Esophagus (tissue), 2 donors: ENCODE results near the gene AQP6. TPM values are rescaled to one million over a fixed set of nuclear protein-coding genes. Genes with fewer than 3 reads are reported as not detected.

ENCODE experiments used
- H3K27ac ChIP-seq, 2 donors: one replicate each; pipeline ENCODE4 v1.5.1; 2013; ENCODE audit warnings: low read depth in 2 of 2, mild to moderate bottlenecking in 2 of 2, inconsistent platforms in 1 of 2, low read length in 1 of 2, moderate library complexity in 1 of 2
- H3K27me3 ChIP-seq, 2 donors: one replicate each; pipeline ENCODE4 v1.6.1; 2013; ENCODE audit warnings: low read length in 2 of 2, control low read depth in 1 of 2, mild to moderate bottlenecking in 1 of 2; ENCODE audit not compliant: insufficient read depth in 2 of 2, control insufficient read depth in 1 of 2
- H3K36me3 ChIP-seq, 2 donors: one replicate each; pipeline ENCODE4 v1.6.1; 2013; ENCODE audit warnings: low read length in 1 of 2; ENCODE audit not compliant: control insufficient read depth in 2 of 2, insufficient read depth in 2 of 2
- H3K4me1 ChIP-seq, 2 donors: one replicate each; pipeline ENCODE4 v1.6.1; 2013; ENCODE audit warnings: low read length in 1 of 2; ENCODE audit not compliant: control insufficient read depth in 2 of 2, insufficient read depth in 2 of 2
- H3K4me3 ChIP-seq, 2 donors: one replicate each; pipeline ENCODE4 v1.5.1; 2013; ENCODE audit warnings: low read length in 2 of 2, mild to moderate bottlenecking in 2 of 2, low read depth in 1 of 2, moderate library complexity in 1 of 2
- H3K9me3 ChIP-seq, 2 donors: one replicate each; pipeline ENCODE4 v1.6.1; 2013; ENCODE audit warnings: mild to moderate bottlenecking in 2 of 2, low read depth in 1 of 2, low read length in 1 of 2, moderate library complexity in 1 of 2; ENCODE audit not compliant: control insufficient read depth in 2 of 2, insufficient read depth in 1 of 2
- WGBS, 2 donors: extraction: QIAGEN DNeasy Blood & Tissue Kit; methylation state at CpG; one replicate each; pipeline ENCODE4 v1.1.7; 2013; 5-methylcytosine and 5-hydroxymethylcytosine counted together
- polyA plus RNA-seq, 2 donors: library from polyadenylated mRNA; stranded (reverse); fragments of 200-250 nt; gene quantifications; one replicate each; pipeline ENCODE4 v1.2.3, GENCODE V29; 2013
- donor health status: healthy with polysubstance abuse.
- donor health status: Bipolar disorder and iron deficiency.

AQP6 gene
- polyA plus RNA-seq, 2 donors, result 0.02 to 0.08 TPM

- Histone ChIP-seq H3K4me3 (no peak overlapping the region), H3K9me3 (no peaks in the 10 kb centered on the region), H3K27me3 (no peaks in the 10 kb centered on the region), H3K4me1 (peaks cover 10 to 12% of the 10 kb centered on the region in 2 donors), H3K27ac (no peak overlapping the region), H3K36me3 (no peaks in the 10 kb centered on the region)
- WGBS, 2 donors, result 57 to 61% methylated on average over 36 to 37 of the region's 37 CpGs
Measured at GRCh38 chr12:49961993-49962764, 10.6 kb upstream of the AQP6 start.

DNA sequence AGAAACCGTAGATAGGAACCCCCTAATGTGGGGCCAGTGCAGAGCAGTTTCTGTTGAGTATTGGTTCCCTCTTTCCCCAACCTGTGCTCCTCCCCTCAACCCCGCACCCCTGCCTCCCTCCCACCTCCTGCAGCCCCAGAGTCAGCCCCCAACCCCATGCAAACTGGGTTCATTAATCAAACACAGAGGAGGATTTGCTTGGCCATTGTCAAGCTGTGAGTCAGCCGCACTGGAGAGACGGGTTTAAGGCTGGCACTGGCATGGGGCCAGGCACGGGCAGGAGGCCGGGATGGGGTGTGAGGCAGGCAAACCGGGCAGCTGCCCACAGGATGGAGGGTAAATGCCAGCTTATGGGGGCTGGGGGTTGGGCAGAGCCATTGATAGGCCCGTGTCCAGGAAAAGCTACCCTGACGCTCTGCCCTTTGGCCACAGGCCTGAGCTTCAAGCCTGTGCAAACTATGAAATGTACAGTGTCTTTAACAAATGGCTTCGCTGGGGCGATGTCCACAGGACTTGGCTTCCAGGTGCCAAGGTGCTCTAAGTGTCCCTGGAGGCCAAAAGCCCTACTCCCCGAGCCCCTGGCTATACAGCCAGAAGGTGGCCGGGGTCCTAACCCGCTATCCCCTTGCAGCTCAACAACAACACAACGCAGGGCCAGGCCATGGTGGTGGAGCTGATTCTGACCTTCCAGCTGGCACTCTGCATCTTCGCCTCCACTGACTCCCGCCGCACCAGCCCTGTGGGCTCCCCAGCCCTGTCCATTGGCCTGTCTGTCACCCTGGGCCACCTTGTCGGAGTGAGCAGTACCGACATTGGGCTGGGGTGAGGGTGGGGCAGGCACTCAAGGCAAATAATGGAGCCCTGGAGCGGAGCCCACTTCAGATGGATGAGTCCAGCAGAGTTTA, 9.6 kb upstream of the AQP6 start:
- Histone ChIP-seq H3K4me1 (peaks cover 12 to 16% of the 10 kb centered on the region in 2 donors), H3K27ac (no peak overlapping the region), H3K36me3 (no peaks in the 10 kb centered on the region), H3K4me3 (no peak overlapping the region), H3K9me3 (no peaks in the 10 kb centered on the region), H3K27me3 (no peaks in the 10 kb centered on the region)
- 58 to 60% methylated on average over 21 of the region's 21 CpGs for WGBS, 2 donors

DNA sequence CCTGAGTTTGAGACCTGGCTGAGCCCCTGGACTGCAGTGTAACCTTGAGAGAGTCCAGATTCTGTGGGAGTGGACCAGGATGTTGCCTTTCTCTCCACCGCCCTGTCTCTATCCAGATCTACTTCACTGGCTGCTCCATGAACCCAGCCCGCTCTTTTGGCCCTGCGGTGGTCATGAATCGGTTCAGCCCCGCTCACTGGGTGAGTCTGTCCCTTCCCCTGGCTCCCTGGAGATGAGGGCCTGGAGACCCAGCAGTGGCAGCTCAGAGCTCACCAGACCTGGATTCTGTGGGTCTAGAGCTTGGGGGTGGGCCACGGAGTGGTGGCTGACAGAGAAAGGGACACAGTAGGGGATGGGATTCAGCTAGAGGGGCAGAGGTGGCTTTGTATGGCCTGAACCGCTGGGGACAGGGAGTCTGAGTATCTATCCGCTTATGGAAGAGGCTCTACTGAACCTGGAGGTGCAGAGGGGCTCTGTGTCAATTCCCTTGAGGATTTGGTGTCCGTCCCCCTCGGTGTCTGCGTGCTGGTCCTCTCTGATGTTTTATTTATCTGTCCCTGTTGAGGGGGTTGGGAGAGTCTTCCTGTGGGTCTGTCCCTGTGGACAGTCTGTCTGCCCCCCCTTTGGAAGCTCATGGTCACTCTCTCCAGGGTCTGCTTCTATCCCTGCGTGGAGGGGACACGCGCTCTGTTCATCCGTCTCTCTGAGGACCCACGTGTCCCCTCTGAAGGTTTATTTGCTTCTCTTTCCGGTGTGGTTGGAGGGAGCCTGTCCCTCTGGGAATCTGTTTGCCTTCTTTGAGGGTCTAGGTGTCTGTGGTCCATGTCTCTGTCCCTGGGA, 8.6 kb upstream of the AQP6 start:
- Histone ChIP-seq H3K9me3 (no peaks in the 10 kb centered on the region), H3K27me3 (no peaks in the 10 kb centered on the region), H3K36me3 (no peaks in the 10 kb centered on the region), H3K27ac (no peak overlapping the region), H3K4me3 (no peak overlapping the region), H3K4me1 (peaks cover 12 to 16% of the 10 kb centered on the region in 2 donors)
- 84 to 85% methylated on average over 17 of the region's 17 CpGs for WGBS, 2 donors

- 66 to 70% methylated on average over 13 of the region's 13 CpGs for WGBS, 2 donors
- Histone ChIP-seq H3K9me3 (no peaks in the 10 kb centered on the region), H3K27ac (no peak overlapping the region), H3K4me3 (no peak overlapping the region), H3K27me3 (no peaks in the 10 kb centered on the region), H3K36me3 (no peaks in the 10 kb centered on the region), H3K4me1 (peaks cover 12 to 16% of the 10 kb centered on the region in 2 donors)
Measured at GRCh38 chr12:49964849-49965624, 7.7 kb upstream of the AQP6 start.

DNA sequence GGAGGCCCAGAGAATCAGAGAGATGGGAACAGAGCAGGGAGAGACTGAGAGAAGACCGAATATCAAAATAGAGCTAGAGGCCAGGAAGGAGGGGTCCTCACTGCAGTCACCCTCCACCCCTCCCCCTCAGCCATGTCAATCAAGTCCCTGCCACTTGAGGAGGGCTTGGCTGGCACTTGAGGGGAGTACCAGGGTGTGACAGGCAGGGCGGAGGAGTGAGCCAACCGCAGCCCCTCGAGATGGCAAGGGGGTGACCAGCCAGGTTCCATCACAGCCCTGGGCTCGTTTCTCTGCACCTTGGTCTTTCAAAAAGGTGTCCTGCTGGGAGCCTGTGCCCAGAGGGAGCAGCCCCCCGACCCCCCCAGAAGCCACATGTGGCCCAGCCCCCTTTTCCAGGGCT, 6.9 kb upstream of the AQP6 start:
- Histone ChIP-seq H3K27ac (no peak overlapping the region), H3K4me3 (no peak overlapping the region), H3K9me3 (no peaks in the 10 kb centered on the region), H3K4me1 (peaks cover 12 to 16% of the 10 kb centered on the region in 2 donors), H3K27me3 (no peaks in the 10 kb centered on the region), H3K36me3 (no peaks in the 10 kb centered on the region)
- 63 to 78% methylated on average over 6 of the region's 6 CpGs for WGBS, 2 donors

DNA sequence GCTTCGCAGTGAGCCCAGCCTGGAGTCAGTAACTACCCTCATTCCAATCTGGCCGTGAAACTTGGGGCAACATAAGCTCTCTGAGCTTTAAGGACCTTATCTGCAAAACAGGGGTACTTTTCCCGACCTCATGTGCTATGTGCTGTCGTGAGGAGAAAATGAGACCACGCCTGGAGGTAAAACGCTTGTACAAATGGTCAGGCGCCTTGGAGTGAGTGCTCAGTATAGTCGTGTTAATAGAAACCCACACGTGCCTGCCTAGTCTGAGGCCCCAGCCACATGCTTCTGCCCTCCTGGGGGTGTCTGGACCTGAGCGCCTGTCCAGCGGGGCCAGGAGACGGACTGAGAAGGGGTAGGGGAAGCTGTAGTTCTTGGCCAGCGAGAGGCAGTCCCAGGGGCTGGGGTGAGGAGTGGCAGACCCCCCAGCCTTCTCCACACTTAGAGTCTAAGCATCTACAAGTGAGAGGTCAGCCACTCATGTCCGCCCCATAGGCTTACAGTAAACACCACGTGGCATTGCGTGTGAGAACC, 6.2 kb upstream of the AQP6 start:
- Histone ChIP-seq H3K27ac (no peak overlapping the region), H3K27me3 (no peaks in the 10 kb centered on the region), H3K36me3 (no peaks in the 10 kb centered on the region), H3K4me1 (peaks cover 10 to 16% of the 10 kb centered on the region in 2 donors), H3K4me3 (no peak overlapping the region), H3K9me3 (no peaks in the 10 kb centered on the region)
- 37 to 42% methylated on average over 16 of the region's 16 CpGs for WGBS, 2 donors

- H3K27me3 ChIP-seq, result no peaks in the 10 kb centered on the region
- 2% methylated on average over 40 of the region's 40 CpGs for WGBS, 2 donors
Measured at GRCh38 chr12:49967042-49967776, 5.5 kb upstream of the AQP6 start.

GRCh38 chr12:49967777-49968250, 4.9 kb upstream of the AQP6 start:
- H3K9me3 ChIP-seq, result no peaks in the 10 kb centered on the region
- no peaks in the 10 kb centered on the region for H3K36me3 ChIP-seq
- H3K27ac ChIP-seq, result no peak overlapping the region
- no peak overlapping the region for H3K4me3 ChIP-seq
- H3K4me1 ChIP-seq, result peaks cover 6 to 13% of the 10 kb centered on the region in 2 donors
- WGBS, 2 donors, result 36 to 38% methylated on average over 15 of the region's 15 CpGs
- H3K27me3 ChIP-seq, result no peaks in the 10 kb centered on the region

More at GRCh38 chr12:49967042-49967776, 5.5 kb upstream of the AQP6 start:
- H3K4me1 ChIP-seq, result peaks cover 10 to 16% of the 10 kb centered on the region in 2 donors
- H3K9me3 ChIP-seq, result no peaks in the 10 kb centered on the region
- peak overlapping the region; percentile 26 to 34 for H3K4me3 ChIP-seq
- no peaks in the 10 kb centered on the region for H3K36me3 ChIP-seq
- H3K27ac ChIP-seq, result no peak overlapping the region
